Neural progenitor cell (in vitro differentiated cells): ENCODE data around the gene WRAP73.

Source experiments
- EZH2 ChIP-seq: fragments of 200-600 bp; sonication (generic); IDR thresholded peaks from 2 replicates; pipeline ENCODE4 v1.6.1; 2017; ENCODE audit warnings: antibody characterized with exemption, mild to moderate bottlenecking, moderate library complexity
- EZH2phosphoT487 ChIP-seq: fragments of 200-600 bp; sonication (generic); IDR thresholded peaks from 2 replicates; pipeline ENCODE4 v1.6.1; 2017; ENCODE audit warnings: antibody characterized with exemption
- TF ChIP-seq, protein P1 (sequence below): fragments of 200-600 bp; sonication (generic); IDR thresholded peaks from 2 replicates; pipeline ENCODE4 v1.5.1; 2017; ENCODE audit warnings: antibody characterized with exemption, mild to moderate bottlenecking

- TF ChIP-seq, protein P1, sequence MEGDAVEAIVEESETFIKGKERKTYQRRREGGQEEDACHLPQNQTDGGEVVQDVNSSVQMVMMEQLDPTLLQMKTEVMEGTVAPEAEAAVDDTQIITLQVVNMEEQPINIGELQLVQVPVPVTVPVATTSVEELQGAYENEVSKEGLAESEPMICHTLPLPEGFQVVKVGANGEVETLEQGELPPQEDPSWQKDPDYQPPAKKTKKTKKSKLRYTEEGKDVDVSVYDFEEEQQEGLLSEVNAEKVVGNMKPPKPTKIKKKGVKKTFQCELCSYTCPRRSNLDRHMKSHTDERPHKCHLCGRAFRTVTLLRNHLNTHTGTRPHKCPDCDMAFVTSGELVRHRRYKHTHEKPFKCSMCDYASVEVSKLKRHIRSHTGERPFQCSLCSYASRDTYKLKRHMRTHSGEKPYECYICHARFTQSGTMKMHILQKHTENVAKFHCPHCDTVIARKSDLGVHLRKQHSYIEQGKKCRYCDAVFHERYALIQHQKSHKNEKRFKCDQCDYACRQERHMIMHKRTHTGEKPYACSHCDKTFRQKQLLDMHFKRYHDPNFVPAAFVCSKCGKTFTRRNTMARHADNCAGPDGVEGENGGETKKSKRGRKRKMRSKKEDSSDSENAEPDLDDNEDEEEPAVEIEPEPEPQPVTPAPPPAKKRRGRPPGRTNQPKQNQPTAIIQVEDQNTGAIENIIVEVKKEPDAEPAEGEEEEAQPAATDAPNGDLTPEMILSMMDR, result no peak
- TF ChIP-seq EZH2phosphoT487, result no peak
- TF ChIP-seq EZH2, result no peak
These were observed 46.7 kb downstream of the WRAP73 start for GRCh38 chr1:3603156-3603555.
